OCI-LY7 (cell line): Measurements from ENCODE around the gene RIPK4.

Experiments used
- CTCF ChIP-seq: fragments of 200-600 bp; sonication (generic); conservative IDR thresholded peaks from 2 replicates; pipeline ENCODE4 v1.5.1; 2014; ENCODE audit warnings: mild to moderate bottlenecking, antibody characterized with exemption, low read length, moderate library complexity, mixed read lengths
- EZH2phosphoT487 ChIP-seq: fragments of 200-600 bp; sonication (generic); IDR thresholded peaks from 2 replicates; pipeline ENCODE4 v1.6.1; 2018; ENCODE audit warnings: low read depth, borderline replicate concordance, mild to moderate bottlenecking, mixed run types, antibody characterized with exemption, low read length, moderate library complexity, mixed read lengths

- TF ChIP-seq CTCF (no peak), EZH2phosphoT487 (no peak)
Measured at GRCh38 chr21:41764558-41765419, 2.1 kb downstream of the RIPK4 start.
